ENCODE results near the gene STARD10. TPM values are rescaled to one million over a fixed set of nuclear protein-coding genes. Genes with fewer than 3 reads are reported as not detected.

The STARD10 gene
- total RNA-seq, 2 donors from 2014 or later: 122 to 209 TPM

GRCh38 chr11:72752088-72752914 lies 41.5 kb downstream of the STARD10 start, which contains the start of gene ARAP1:
Gene ARAP1, minus strand, starts transcription at chr11:72752408. Its CDS starts 25,280 bp downstream, at chr11:72727128.
- Histone ChIP-seq H3K27me3 (no peaks in the 10 kb centered on the region), H3K4me1 (peaks cover 42% of the 10 kb centered on the region), H3K9me3 (no peaks in the 10 kb centered on the region), H3K4me3 (peak within 1 kb of the TSS; percentile 6 to 42), H3K36me3 (replicated peaks in 1 of 2; ENCODE audit: insufficient read depth in 1 of 2, low read depth in 2 of 2) (peaks cover 0 to 8% of the 10 kb centered on the region in 2 donors), H3K27ac (peak within 1 kb of the TSS in 3 of 4 donors; percentile 46 to 63 (median 51))
- TF ChIP-seq CTCF (IDR thresholded peaks at IDR 0.05) (peak in 1 of 7 experiments; percentile 7), POLR2A (IDR thresholded peaks at IDR 0.05) (peak in 2 of 3 donors; percentile 31 to 34)
- DNase-seq (peak; percentile 70 to 76 (median 73)), ATAC-seq (peak; percentile 83)
- WGBS, 2 donors: 0 to 1% methylated on average over 4 to 39 of the region's 51 CpGs
- intact Hi-C loops (cut with DNase I): no loop called here

GRCh38 chr11:72751116-72752087 lies 42.4 kb downstream of the STARD10 start:
- H3K4me3 ChIP-seq: peak overlapping the region; percentile 6 to 42
- H3K36me3 ChIP-seq (replicated peaks in 1 of 2; ENCODE audit: insufficient read depth in 1 of 2, low read depth in 2 of 2): peaks cover 0 to 4% of the 10 kb centered on the region in 2 donors
- peaks cover 42% of the 10 kb centered on the region for H3K4me1 ChIP-seq
- WGBS, 2 donors: 32 to 36% methylated on average over 15 to 19 of the region's 19 CpGs
- H3K27me3 ChIP-seq: no peaks in the 10 kb centered on the region
- no peak for TF ChIP-seq POLR2A (IDR thresholded peaks at IDR 0.05)
- TF ChIP-seq CTCF (IDR thresholded peaks at IDR 0.05): no peak
- ATAC-seq (peak; percentile 9), DNase-seq (peak in 1 of 4 donors; percentile 22)
- no peaks in the 10 kb centered on the region for H3K9me3 ChIP-seq
- intact Hi-C loops (cut with DNase I): no loop called here
- H3K27ac ChIP-seq: peak overlapping the region in 3 of 4 donors; percentile 46 to 63 (median 51)

- Histone ChIP-seq H3K4me3 (no peak overlapping the region), H3K27ac (peak overlapping the region in 2 of 4 donors; percentile 17 to 39), H3K27me3 (no peaks in the 10 kb centered on the region), H3K9me3 (no peaks in the 10 kb centered on the region), H3K36me3 (replicated peaks in 1 of 2; ENCODE audit: insufficient read depth in 1 of 2, low read depth in 2 of 2) (no peaks in the 10 kb centered on the region), H3K4me1 (peaks cover 42% of the 10 kb centered on the region)
- intact Hi-C loops (cut with DNase I): no loop called here
- DNase-seq (no peak), ATAC-seq (no peak)
- TF ChIP-seq POLR2A (IDR thresholded peaks at IDR 0.05): no peak
- 66 to 100% methylated on average over 1 to 2 of the region's 2 CpGs for WGBS, 2 donors
Observed at GRCh38 chr11:72750556-72751115, 43.2 kb downstream of the STARD10 start.

GRCh38 chr11:72750086-72750485 lies 43.8 kb downstream of the STARD10 start:
- H3K36me3 ChIP-seq (replicated peaks in 1 of 2; ENCODE audit: insufficient read depth in 1 of 2, low read depth in 2 of 2): no peaks in the 10 kb centered on the region
- WGBS, 2 donors: 52 to 73% methylated on average over 6 to 7 of the region's 9 CpGs
- no peak overlapping the region for H3K4me3 ChIP-seq
- ATAC-seq (no peak), DNase-seq (no peak)
- peak overlapping the region in 3 of 4 donors; percentile 10 to 39 (median 17) for H3K27ac ChIP-seq
- H3K4me1 ChIP-seq: peaks cover 42% of the 10 kb centered on the region
- TF ChIP-seq CTCF (IDR thresholded peaks at IDR 0.05) (no peak), POLR2A (IDR thresholded peaks at IDR 0.05) (no peak)
- H3K9me3 ChIP-seq: no peaks in the 10 kb centered on the region
- intact Hi-C loops (cut with DNase I): no loop called here
- no peaks in the 10 kb centered on the region for H3K27me3 ChIP-seq
